ENCODE data around the gene MYO7A.

The MYO7A gene

GRCh38 chr11:77127920-77128691 lies at the start of gene MYO7A:
Gene MYO7A, plus strand, starts transcription at chr11:77128246. Its CDS starts 2,389 bp downstream, at chr11:77130635.
- Histone ChIP-seq H3K4me1 (peaks cover 81% of the 10 kb centered on the region), H3K4me3 (peak within 1 kb of the TSS; percentile 55), H3K4me2 (peak within 1 kb of the TSS; percentile 85), H4K20me1 (no peaks in the 10 kb centered on the region), H3K27ac (peak within 1 kb of the TSS; percentile 38), H3K9me3 (0 out of 2 replicates have a peak, but pooled peaks cover 2% of the 10 kb centered on the region), H3K36me3 (no peaks in the 10 kb centered on the region; the same call in 1 of the 2 replicates), H3K27me3 (no peaks in the 10 kb centered on the region), H3K9ac (peak within 1 kb of the TSS; percentile 43)
- no peak for TF ChIP-seq Cebpa-rat (IDR thresholded peaks at IDR 0.05)

- Histone ChIP-seq H3K9ac (no peak overlapping the region), H3K9me3 (no peaks in the 10 kb centered on the region), H3K4me1 (peaks cover 54% of the 10 kb centered on the region), H4K20me1 (no peaks in the 10 kb centered on the region), H3K4me3 (no peak overlapping the region), H3K27ac (no peak overlapping the region), H3K36me3 (no peaks in the 10 kb centered on the region), H3K4me2 (peak overlapping the region; percentile 91), H3K27me3 (no peaks in the 10 kb centered on the region)
- no peak for TF ChIP-seq Cebpa-rat (IDR thresholded peaks at IDR 0.05)
These were observed 48.4 kb upstream of the MYO7A start for GRCh38 chr11:77079666-77080065.

GRCh38 chr11:77080643-77081210 lies 47.3 kb upstream of the MYO7A start:
- peaks cover 59% of the 10 kb centered on the region for H3K4me1 ChIP-seq
- no peaks in the 10 kb centered on the region for H3K36me3 ChIP-seq
- peak overlapping the region; percentile 91 for H3K4me2 ChIP-seq
- H3K9ac ChIP-seq, result 0 out of 2 replicates have a peak overlapping the region, but pooled peaks have one; percentile 59
- no peaks in the 10 kb centered on the region for H3K27me3 ChIP-seq
- no peaks in the 10 kb centered on the region for H4K20me1 ChIP-seq
- peak overlapping the region; percentile 82; the same call in 1 of the 2 replicates for H3K27ac ChIP-seq
- TF ChIP-seq Cebpa-rat (IDR thresholded peaks at IDR 0.05), result no peak
- no peaks in the 10 kb centered on the region for H3K9me3 ChIP-seq
- no peak overlapping the region for H3K4me3 ChIP-seq

GRCh38 chr11:77081381-77081851 lies 46.6 kb upstream of the MYO7A start:
- H3K27me3 ChIP-seq, result no peaks in the 10 kb centered on the region
- peaks cover 65% of the 10 kb centered on the region for H3K4me1 ChIP-seq
- peak overlapping the region; percentile 59; the same call in 1 of the 2 replicates for H3K9ac ChIP-seq
- peak overlapping the region; percentile 50; the same call in 1 of the 2 replicates for H3K4me3 ChIP-seq
- no peaks in the 10 kb centered on the region for H3K36me3 ChIP-seq
- peak overlapping the region; percentile 91 for H3K4me2 ChIP-seq
- H3K27ac ChIP-seq, result peak overlapping the region; percentile 82
- no peak for TF ChIP-seq Cebpa-rat (IDR thresholded peaks at IDR 0.05)
- no peaks in the 10 kb centered on the region for H4K20me1 ChIP-seq
- H3K9me3 ChIP-seq, result no peaks in the 10 kb centered on the region

GRCh38 chr11:77081976-77082836 lies 45.8 kb upstream of the MYO7A start:
- H3K9me3 ChIP-seq, result no peaks in the 10 kb centered on the region
- H4K20me1 ChIP-seq, result no peaks in the 10 kb centered on the region
- H3K4me1 ChIP-seq, result peaks cover 73% of the 10 kb centered on the region
- peak overlapping the region; percentile 82 for H3K27ac ChIP-seq
- peak overlapping the region; percentile 91 for H3K4me2 ChIP-seq
- H3K4me3 ChIP-seq, result peak overlapping the region; percentile 50
- no peaks in the 10 kb centered on the region for H3K36me3 ChIP-seq
- no peaks in the 10 kb centered on the region for H3K27me3 ChIP-seq
- TF ChIP-seq Cebpa-rat (IDR thresholded peaks at IDR 0.05), result no peak
- H3K9ac ChIP-seq, result peak overlapping the region; percentile 59

GRCh38 chr11:77082838-77083565 lies 45.0 kb upstream of the MYO7A start:
- Histone ChIP-seq H3K4me1 (peaks cover 75% of the 10 kb centered on the region), H3K36me3 (no peaks in the 10 kb centered on the region), H3K27me3 (no peaks in the 10 kb centered on the region), H4K20me1 (no peaks in the 10 kb centered on the region), H3K9me3 (no peaks in the 10 kb centered on the region), H3K9ac (peak overlapping the region; percentile 59), H3K27ac (peak overlapping the region; percentile 82), H3K4me2 (peak overlapping the region; percentile 91), H3K4me3 (peak overlapping the region; percentile 50)
- no peak for TF ChIP-seq Cebpa-rat (IDR thresholded peaks at IDR 0.05)

GRCh38 chr11:77083566-77084245 lies 44.3 kb upstream of the MYO7A start:
- Histone ChIP-seq H3K27ac (peak overlapping the region; percentile 82), H3K4me3 (peak overlapping the region; percentile 50; the same call in 1 of the 2 replicates), H3K9me3 (no peaks in the 10 kb centered on the region), H4K20me1 (no peaks in the 10 kb centered on the region), H3K27me3 (no peaks in the 10 kb centered on the region), H3K4me2 (peak overlapping the region; percentile 91), H3K9ac (peak overlapping the region; percentile 59), H3K36me3 (no peaks in the 10 kb centered on the region), H3K4me1 (peaks cover 75% of the 10 kb centered on the region)
- TF ChIP-seq Cebpa-rat (IDR thresholded peaks at IDR 0.05), result no peak

- Histone ChIP-seq H3K4me2 (peak overlapping the region; percentile 91), H4K20me1 (no peaks in the 10 kb centered on the region)
These were observed 43.4 kb upstream of the MYO7A start for GRCh38 chr11:77084581-77085191.

More at GRCh38 chr11:77084581-77085191, 43.4 kb upstream of the MYO7A start:
- Histone ChIP-seq H3K27me3 (no peaks in the 10 kb centered on the region), H3K9me3 (no peaks in the 10 kb centered on the region), H3K27ac (peak overlapping the region; percentile 82), H3K4me1 (peaks cover 72% of the 10 kb centered on the region), H3K9ac (peak overlapping the region; percentile 59), H3K4me3 (no peak overlapping the region), H3K36me3 (no peaks in the 10 kb centered on the region)
- no peak for TF ChIP-seq Cebpa-rat (IDR thresholded peaks at IDR 0.05)

All from BLaER1 (cell line).